22Rv1 (cell line): ENCODE results near the gene RAB31.

Experiments used
- H3K27ac ChIP-seq: fragments of 450-650 bp; 2 replicates; pipeline ENCODE4 v1.5.1; 2017
- ZFX ChIP-seq: fragments of 450-650 bp; IDR thresholded peaks from 2 replicates; pipeline ENCODE4 v1.6.1; 2017; ENCODE audit warnings: antibody characterized with exemption, borderline replicate concordance
- TF ChIP-seq, protein P1 (sequence below): fragments of 450-650 bp; IDR thresholded peaks from 2 replicates; pipeline ENCODE4 v1.5.1; 2017; ENCODE audit warnings: mild to moderate bottlenecking

Gene RAB31

GRCh38 chr18:9724797-9725585 is 16.9 kb downstream of the RAB31 start:
- no peak for TF ChIP-seq ZFX
- TF ChIP-seq, protein P1, sequence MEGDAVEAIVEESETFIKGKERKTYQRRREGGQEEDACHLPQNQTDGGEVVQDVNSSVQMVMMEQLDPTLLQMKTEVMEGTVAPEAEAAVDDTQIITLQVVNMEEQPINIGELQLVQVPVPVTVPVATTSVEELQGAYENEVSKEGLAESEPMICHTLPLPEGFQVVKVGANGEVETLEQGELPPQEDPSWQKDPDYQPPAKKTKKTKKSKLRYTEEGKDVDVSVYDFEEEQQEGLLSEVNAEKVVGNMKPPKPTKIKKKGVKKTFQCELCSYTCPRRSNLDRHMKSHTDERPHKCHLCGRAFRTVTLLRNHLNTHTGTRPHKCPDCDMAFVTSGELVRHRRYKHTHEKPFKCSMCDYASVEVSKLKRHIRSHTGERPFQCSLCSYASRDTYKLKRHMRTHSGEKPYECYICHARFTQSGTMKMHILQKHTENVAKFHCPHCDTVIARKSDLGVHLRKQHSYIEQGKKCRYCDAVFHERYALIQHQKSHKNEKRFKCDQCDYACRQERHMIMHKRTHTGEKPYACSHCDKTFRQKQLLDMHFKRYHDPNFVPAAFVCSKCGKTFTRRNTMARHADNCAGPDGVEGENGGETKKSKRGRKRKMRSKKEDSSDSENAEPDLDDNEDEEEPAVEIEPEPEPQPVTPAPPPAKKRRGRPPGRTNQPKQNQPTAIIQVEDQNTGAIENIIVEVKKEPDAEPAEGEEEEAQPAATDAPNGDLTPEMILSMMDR: no peak

DNA sequence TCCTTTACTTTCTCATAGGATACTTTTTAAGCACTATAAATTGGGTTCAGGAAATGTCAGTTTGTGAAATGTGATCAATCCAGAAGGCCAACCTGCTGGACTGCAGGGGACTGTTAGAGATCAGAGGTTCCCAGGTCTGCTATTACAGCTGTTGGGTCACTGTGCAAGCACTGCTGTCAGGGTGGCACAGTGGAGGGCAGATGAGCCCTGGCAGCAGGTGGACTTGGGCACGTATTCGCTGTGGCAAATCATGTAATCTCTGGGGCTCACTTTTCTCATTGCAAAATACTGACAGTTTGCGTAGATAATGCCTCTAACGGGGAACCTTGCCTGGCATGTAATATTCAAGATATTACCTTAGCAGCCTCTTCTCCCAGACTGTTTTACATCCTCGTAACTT is 18.1 kb downstream of the RAB31 start:
- TF ChIP-seq ZFX: no peak
- TF ChIP-seq, protein P1: no peak
- H3K27ac ChIP-seq: no peak overlapping the region

More at GRCh38 chr18:9724797-9725585, 16.9 kb downstream of the RAB31 start:
- H3K27ac ChIP-seq: no peak overlapping the region

- H3K27ac ChIP-seq: no peak overlapping the region
- TF ChIP-seq, protein P1: no peak
- no peak for TF ChIP-seq ZFX
Measured at GRCh38 chr18:9726936-9727335, 18.8 kb downstream of the RAB31 start.

DNA sequence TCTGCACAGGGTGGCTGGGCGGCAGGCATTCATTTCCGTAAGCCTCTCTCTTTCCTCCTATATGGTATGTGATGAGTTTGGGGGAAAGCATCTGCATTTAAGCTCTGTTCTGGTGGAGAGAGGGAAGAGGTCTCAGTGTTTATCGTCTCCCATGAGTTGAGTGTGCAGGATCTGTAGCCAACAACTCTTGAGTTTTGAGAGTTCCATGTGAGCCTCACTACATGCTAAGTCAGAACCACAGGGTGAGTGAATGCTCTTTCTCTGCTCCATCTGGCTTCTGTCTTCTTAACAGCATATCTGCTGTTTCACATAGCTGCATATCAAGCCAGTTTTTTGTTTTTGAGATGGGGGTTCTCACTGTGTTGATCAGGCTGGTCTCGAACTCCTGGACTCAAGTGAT is 22.7 kb downstream of the RAB31 start:
- TF ChIP-seq ZFX: no peak
- TF ChIP-seq, protein P1: no peak
- H3K27ac ChIP-seq: no peak overlapping the region

- no peak overlapping the region for H3K27ac ChIP-seq
- TF ChIP-seq ZFX: no peak
- TF ChIP-seq, protein P1: no peak
Measured at GRCh38 chr18:9731380-9731779, 23.3 kb downstream of the RAB31 start.

DNA sequence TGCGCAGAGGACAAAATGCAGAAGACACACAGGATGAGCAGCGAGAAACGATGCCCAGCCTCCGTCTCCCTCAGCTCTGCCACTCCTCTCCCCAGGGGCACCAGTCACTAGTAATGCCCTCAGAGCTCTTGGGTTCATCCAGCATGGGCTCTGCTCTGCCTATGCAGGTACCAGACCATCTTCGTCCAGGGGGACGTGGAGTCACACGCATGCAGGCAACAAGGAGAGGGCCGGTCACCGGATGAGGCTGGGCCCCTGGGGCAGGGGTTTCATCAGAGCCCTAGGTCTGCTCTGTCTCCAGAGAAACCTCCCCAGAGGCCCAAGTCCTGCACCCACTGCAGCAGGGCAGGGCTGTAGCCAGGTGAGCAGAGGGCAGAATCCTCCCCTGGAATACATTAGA is 23.9 kb downstream of the RAB31 start:
- H3K27ac ChIP-seq: no peak overlapping the region
- TF ChIP-seq ZFX: no peak
- TF ChIP-seq, protein P1: no peak

DNA sequence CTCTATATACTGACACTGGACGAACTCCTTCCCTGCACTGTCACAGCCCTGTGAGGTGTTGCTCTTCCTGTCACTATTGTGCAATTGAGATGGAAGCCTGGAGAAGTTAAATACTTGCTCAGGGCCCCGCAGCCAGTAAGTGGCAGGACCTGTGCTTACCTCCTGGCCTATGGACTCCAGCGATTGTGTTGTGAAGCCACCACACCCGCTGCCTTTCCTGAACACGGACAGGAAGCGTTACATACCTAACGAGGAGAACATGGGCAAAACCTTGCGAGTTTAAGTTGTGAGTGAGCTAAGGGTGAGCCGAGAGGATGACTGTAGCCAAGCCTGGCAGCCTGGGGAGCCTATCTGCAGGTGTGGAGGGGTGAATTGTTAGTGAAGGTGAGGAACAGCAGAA is 26.1 kb downstream of the RAB31 start:
- no peak overlapping the region for H3K27ac ChIP-seq
- TF ChIP-seq, protein P1: no peak
- TF ChIP-seq ZFX: no peak
